22Rv1 (cell line): ENCODE measurements around the gene PCYT2.

Experiments
- ZFX ChIP-seq: fragments of 450-650 bp; IDR thresholded peaks from 2 replicates; pipeline ENCODE4 v1.6.1; 2017; ENCODE audit warnings: antibody characterized with exemption, borderline replicate concordance
- TF ChIP-seq, protein P1 (sequence below): fragments of 450-650 bp; IDR thresholded peaks from 2 replicates; pipeline ENCODE4 v1.5.1; 2017; ENCODE audit warnings: mild to moderate bottlenecking

DNA sequence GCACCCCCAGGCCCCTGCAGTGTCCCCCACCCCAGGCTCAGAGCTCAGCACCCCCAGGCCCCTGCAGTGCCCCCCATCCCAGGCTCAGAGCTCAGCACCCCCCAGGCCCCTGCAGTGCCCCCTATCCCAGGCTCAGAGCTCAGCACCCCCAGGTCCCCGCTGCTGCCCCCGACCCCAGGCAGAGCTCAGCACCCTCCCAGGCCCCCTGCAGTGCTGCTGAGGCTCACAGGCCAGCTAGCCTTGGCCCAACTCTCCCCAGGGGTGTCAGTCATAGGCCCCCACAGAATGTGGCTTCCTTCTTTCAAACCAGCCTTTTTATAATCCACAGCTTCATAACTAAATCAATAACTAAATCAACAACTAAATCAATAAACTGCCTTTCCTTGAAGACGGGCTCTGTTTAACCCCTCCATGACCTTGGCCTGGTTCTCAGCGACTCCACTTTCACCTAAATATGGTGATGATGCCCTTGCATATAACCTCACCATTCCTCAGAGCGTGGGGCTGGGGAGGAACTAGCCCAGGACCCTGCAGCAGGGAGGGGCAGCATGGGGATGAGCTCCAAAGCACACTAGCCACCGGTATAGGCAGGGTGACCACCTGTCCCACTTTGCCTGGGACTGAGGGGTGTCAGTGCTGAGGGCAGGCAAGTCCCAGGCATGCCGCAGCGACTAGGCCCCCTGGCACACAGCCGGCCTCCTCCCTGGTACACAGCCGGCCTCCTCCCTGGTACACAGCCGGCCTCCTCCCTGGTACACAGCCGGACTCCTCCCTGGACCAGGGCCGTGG lies 44.8 kb upstream of the PCYT2 start:
- TF ChIP-seq, protein P1, sequence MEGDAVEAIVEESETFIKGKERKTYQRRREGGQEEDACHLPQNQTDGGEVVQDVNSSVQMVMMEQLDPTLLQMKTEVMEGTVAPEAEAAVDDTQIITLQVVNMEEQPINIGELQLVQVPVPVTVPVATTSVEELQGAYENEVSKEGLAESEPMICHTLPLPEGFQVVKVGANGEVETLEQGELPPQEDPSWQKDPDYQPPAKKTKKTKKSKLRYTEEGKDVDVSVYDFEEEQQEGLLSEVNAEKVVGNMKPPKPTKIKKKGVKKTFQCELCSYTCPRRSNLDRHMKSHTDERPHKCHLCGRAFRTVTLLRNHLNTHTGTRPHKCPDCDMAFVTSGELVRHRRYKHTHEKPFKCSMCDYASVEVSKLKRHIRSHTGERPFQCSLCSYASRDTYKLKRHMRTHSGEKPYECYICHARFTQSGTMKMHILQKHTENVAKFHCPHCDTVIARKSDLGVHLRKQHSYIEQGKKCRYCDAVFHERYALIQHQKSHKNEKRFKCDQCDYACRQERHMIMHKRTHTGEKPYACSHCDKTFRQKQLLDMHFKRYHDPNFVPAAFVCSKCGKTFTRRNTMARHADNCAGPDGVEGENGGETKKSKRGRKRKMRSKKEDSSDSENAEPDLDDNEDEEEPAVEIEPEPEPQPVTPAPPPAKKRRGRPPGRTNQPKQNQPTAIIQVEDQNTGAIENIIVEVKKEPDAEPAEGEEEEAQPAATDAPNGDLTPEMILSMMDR, result no peak
- no peak for TF ChIP-seq ZFX
